Right atrium auricular region (tissue), 2 donors: ENCODE measurements around the gene PES1. TPM values are rescaled to one million over a fixed set of nuclear protein-coding genes. Genes with fewer than 3 reads are reported as not detected.
A peak's percentile ranks its signal among the peaks of the same experiment; 100 is the strongest.
"Not testable (repeated sequence)": the region's sequence is repeated elsewhere in the genome, so short reads cannot be mapped to it uniquely, and the experiment has no call there.

Experiments
- DNase-seq: peaks from one replicate; pipeline ENCODE4 v3.0.0-alpha.2; 2019; ENCODE audit warnings: low spot score
- H3K27ac ChIP-seq, 2 donors: fragments of 200-600 bp; sonication (generic); 1 replicate in 1 of 2; 2 replicates in 1 of 2; pipeline ENCODE4 v1.5.1; 2016 to 2019
- H3K27me3 ChIP-seq, 2 donors: fragments of 200-600 bp; sonication (generic); one replicate each; pipeline versions ENCODE4 v1.5.1 to v1.6.0; 2017 to 2019
- H3K36me3 ChIP-seq: fragments of 200-600 bp; sonication (generic); one replicate; pipeline ENCODE4 v1.5.1; 2016
- H3K4me1 ChIP-seq, 2 donors: fragments of 200-600 bp; sonication (generic); one replicate each; pipeline versions ENCODE4 v1.5.1 to v1.6.0; 2017 to 2019
- H3K4me3 ChIP-seq, 2 donors: fragments of 200-600 bp; sonication (generic); 1 replicate in 1 of 2; 2 replicates in 1 of 2; pipeline ENCODE4 v1.5.1; 2017 to 2019; ENCODE audit warnings: mild to moderate bottlenecking in 1 of 2, moderate library complexity in 1 of 2
- H3K9me3 ChIP-seq, 2 donors: fragments of 200-600 bp; sonication (generic); one replicate each; pipeline ENCODE4 v1.5.1; 2019
- total RNA-seq, 2 donors: library from RNA; depleted of rRNA; stranded (reverse); fragments of >200 nt; gene quantifications; one replicate each; pipeline ENCODE4 v1.1.0, GENCODE V29; 2016
- TF ChIP-seq, protein P1 (sequence below), 2 donors: fragments of 200-600 bp; sonication (generic); IDR thresholded peaks; one replicate each; pipeline ENCODE4 v1.5.1; 2019; ENCODE audit warnings: antibody characterized with exemption in 2 of 2

The PES1 gene
- total RNA-seq, 2 donors from 2014 or later = 13.2 to 33.5 TPM

GRCh38 chr22:30635273-30636225 lies 43.8 kb upstream of the PES1 start, which contains the start of gene SLC35E4:
Gene SLC35E4 (plus strand): TSS chr22:30635781. CDS start chr22:30636451, 670 bp downstream.
- Histone ChIP-seq H3K4me3 (peak within 1 kb of the TSS; percentile 60 to 77), H3K9me3 (no peaks in the 10 kb centered on the region), H3K27me3 (no peaks in the 10 kb centered on the region), H3K27ac (peak within 1 kb of the TSS; percentile 93 to 94), H3K4me1 (peaks cover 0 to 36% of the 10 kb centered on the region in 2 donors), H3K36me3 (no peaks in the 10 kb centered on the region)
- TF ChIP-seq, protein P1, sequence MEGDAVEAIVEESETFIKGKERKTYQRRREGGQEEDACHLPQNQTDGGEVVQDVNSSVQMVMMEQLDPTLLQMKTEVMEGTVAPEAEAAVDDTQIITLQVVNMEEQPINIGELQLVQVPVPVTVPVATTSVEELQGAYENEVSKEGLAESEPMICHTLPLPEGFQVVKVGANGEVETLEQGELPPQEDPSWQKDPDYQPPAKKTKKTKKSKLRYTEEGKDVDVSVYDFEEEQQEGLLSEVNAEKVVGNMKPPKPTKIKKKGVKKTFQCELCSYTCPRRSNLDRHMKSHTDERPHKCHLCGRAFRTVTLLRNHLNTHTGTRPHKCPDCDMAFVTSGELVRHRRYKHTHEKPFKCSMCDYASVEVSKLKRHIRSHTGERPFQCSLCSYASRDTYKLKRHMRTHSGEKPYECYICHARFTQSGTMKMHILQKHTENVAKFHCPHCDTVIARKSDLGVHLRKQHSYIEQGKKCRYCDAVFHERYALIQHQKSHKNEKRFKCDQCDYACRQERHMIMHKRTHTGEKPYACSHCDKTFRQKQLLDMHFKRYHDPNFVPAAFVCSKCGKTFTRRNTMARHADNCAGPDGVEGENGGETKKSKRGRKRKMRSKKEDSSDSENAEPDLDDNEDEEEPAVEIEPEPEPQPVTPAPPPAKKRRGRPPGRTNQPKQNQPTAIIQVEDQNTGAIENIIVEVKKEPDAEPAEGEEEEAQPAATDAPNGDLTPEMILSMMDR (IDR thresholded peaks at IDR 0.05) = no peak
- DNase-seq = peak; percentile 92

DNA sequence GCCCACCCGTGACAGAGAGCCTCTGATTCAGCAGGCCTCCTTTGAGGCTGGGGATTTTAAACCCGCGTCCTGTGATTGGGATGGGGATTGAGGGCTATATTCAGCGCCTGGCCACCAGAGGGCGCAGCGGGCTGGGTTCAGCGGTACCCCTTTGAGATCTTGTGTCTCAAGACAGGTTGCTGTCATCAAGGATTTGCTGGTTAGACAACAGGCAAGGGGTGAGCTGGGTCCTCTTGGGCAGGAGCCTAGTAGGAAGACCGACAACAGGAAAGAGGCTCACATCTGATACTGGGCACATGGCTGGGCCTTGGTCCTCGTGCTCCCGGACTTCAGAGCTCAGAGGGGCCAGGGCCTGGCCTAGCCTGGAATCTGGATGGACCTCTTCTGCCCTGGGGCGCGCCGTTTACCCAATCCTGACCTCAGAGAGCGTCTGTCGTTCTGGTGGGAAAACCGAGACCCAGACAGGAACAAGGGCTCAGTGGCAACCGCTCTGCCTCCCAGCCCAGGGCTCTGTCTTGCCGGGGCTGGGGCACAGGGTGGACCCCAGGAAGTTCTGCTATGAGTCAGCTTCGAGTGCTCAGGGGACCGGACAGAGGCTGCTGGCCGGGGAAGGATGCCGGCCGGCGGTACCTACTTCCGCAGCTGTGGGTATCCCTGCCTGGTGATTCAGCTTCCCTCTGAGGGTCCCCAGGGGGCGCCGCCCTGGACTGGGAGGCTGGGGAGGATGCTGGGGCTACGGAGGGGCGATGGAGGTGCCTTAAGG lies 42.9 kb upstream of the PES1 start:
- H3K27me3 ChIP-seq = no peaks in the 10 kb centered on the region
- H3K36me3 ChIP-seq = no peaks in the 10 kb centered on the region
- H3K9me3 ChIP-seq = no peaks in the 10 kb centered on the region
- peak; percentile 94 for DNase-seq
- peak overlapping the region; percentile 93 to 94 for H3K27ac ChIP-seq
- H3K4me1 ChIP-seq = peaks cover 0 to 33% of the 10 kb centered on the region in 2 donors
- peak overlapping the region; percentile 60 to 77 for H3K4me3 ChIP-seq
- TF ChIP-seq, protein P1 (IDR thresholded peaks at IDR 0.05) = peak; percentile 91 to 99

DNA sequence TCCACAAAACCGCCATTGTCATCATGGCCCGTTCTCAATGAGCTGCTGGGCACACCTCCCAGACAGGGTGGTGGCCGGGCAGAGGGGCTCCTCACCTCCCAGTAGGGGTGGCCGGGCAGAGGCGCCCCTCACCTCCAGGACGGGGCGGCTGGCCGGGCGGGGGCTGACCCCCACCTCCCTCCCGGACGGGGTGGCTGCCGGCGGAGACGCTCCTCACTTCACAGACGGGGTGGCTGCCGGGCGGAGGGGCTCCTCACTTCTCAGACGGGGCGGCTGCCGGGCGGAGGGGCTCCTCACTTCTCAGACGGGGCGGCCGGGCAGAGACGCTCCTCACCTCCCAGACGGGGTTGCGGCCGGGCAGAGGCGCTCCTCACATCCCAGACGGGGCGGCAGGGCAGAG lies 39.8 kb upstream of the PES1 start:
- H3K27me3 ChIP-seq, H3K27ac ChIP-seq, H3K36me3 ChIP-seq, H3K4me3 ChIP-seq, H3K9me3 ChIP-seq, DNase-seq: not testable (repeated sequence)
- H3K4me1 ChIP-seq = peaks cover 0 to 25% of the 10 kb centered on the region in 2 donors

DNA sequence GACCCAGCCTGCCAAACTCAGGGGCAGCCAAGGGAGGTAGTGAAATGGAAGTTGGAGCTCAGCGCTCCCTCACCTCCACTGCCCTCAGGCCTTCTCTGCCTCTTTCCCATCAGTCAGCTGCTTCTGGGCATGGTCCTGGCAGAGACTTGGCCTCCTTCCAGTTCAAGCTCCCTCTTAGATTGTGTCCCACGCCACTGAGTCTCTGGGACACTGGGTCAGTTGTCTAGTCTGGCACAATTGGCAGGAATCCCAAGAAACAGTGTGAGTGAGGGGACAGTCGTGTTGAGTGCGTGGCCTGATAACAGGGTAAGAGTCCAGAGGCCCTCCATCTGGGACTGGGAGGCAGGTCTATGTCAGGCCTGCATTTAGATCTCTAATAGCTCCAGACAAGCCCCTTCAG lies 36.8 kb upstream of the PES1 start:
- Histone ChIP-seq H3K36me3 (no peaks in the 10 kb centered on the region), H3K4me1 (peaks cover 0 to 5% of the 10 kb centered on the region in 2 donors), H3K9me3 (no peaks in the 10 kb centered on the region), H3K27ac (no peak overlapping the region), H3K4me3 (no peak overlapping the region), H3K27me3 (no peaks in the 10 kb centered on the region)
- no peak for DNase-seq
- TF ChIP-seq, protein P1 (IDR thresholded peaks at IDR 0.05) = no peak

GRCh38 chr22:30627471-30627870 lies 35.8 kb upstream of the PES1 start:
- Histone ChIP-seq H3K4me1 (peaks cover 0 to 5% of the 10 kb centered on the region in 2 donors), H3K4me3 (no peak overlapping the region), H3K27me3 (no peaks in the 10 kb centered on the region), H3K27ac (no peak overlapping the region), H3K36me3 (no peaks in the 10 kb centered on the region), H3K9me3 (no peaks in the 10 kb centered on the region)
- DNase-seq = no peak
- TF ChIP-seq, protein P1 (IDR thresholded peaks at IDR 0.05) = no peak

- DNase-seq = no peak
- TF ChIP-seq, protein P1 (IDR thresholded peaks at IDR 0.05) = no peak
- H3K27ac ChIP-seq = no peak overlapping the region
- H3K4me1 ChIP-seq = peaks cover 0 to 5% of the 10 kb centered on the region in 2 donors
- no peaks in the 10 kb centered on the region for H3K9me3 ChIP-seq
- H3K27me3 ChIP-seq = no peaks in the 10 kb centered on the region
- H3K36me3 ChIP-seq = no peaks in the 10 kb centered on the region
- H3K4me3 ChIP-seq = no peak overlapping the region
Measured at GRCh38 chr22:30626413-30626812, 34.7 kb upstream of the PES1 start.

DNA sequence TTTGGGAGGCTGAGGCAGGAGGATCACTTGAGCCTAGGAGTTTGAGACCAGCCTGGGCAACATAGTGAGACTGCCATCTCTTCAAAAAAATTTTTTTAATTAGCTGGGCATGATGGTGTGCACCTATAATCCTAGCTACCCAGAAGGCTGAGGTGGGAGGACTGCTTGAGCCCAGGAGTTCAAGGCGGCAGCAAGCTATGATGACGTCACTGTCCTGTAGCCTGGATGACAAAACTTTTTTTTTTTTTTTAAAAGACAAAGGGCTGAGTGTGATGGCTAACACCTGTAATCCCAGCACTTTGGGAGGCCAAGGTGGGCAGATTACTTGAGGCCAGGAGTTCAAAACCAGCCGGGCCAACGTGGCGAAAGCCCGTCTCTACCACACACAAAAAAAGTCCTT lies 28.2 kb upstream of the PES1 start:
- not testable (repeated sequence) for H3K4me1 ChIP-seq, H3K27me3 ChIP-seq, DNase-seq, H3K27ac ChIP-seq, H3K4me3 ChIP-seq, H3K9me3 ChIP-seq, H3K36me3 ChIP-seq
